IMR-90 (cell line): ENCODE measurements around the gene DDX21. TPM values are rescaled to one million over a fixed set of nuclear protein-coding genes. Genes with fewer than 3 reads are reported as not detected.

ENCODE experiments used
- ATAC-seq: fragments of 200-7000 bp; cut with Tn5 transposase; 2 replicates; pipeline ENCODE4 v1.9.1; 2020; ENCODE audit warnings: low read depth, mild to moderate bottlenecking, moderate library complexity
- BruUV-seq: library from RNA; stranded (reverse); fragments of 400-500 nt; replicated peaks from 2 replicates; lab custom pipeline; 2021; lab: Mats Ljungman, UMichigan
- CTCF ChIA-PET: fragments of 300-600 bp; formaldehyde crosslinking; extraction: SDS; loops from one replicate; lab custom pipeline; 2021; ENCODE audit warnings: antibody characterized with exemption; lab: Yijun Ruan, JAX
- POLR2A ChIA-PET: fragments of 300-600 bp; sonication (Branson Sonifier 250); formaldehyde crosslinking; loops from one replicate; lab custom pipeline; 2022; ENCODE audit warnings: antibody characterized with exemption; ENCODE audit not compliant: unreplicated experiment; lab: Charles Lee
- DNase-seq: peaks from one replicate; pipeline ENCODE4 v3.0.0; 2013
- H2AFZ ChIP-seq: replicated peaks from 2 replicates; pipeline ENCODE3; 2013; ENCODE audit warnings: low read length, mild to moderate bottlenecking; ENCODE audit not compliant: poor library complexity
- H2AK5ac ChIP-seq: 2 replicates; pipeline ENCODE4 v1.6.1; 2013; ENCODE audit warnings: low read depth, low read length, inconsistent platforms
- H2AK9ac ChIP-seq: replicated peaks from 2 replicates; pipeline ENCODE3; 2013; ENCODE audit warnings: mild to moderate bottlenecking, low read depth, low read length, moderate library complexity; ENCODE audit not compliant: poor library complexity
- H2BK120ac ChIP-seq: 2 replicates; pipeline ENCODE4 v1.6.1; 2013; ENCODE audit warnings: low read depth, low read length, inconsistent platforms
- H2BK15ac ChIP-seq: 3 replicates; pipeline ENCODE4 v1.6.1; 2013; ENCODE audit warnings: low read depth, low read length, inconsistent platforms
- H2BK20ac ChIP-seq: 2 replicates; pipeline ENCODE4 v1.6.1; 2013; ENCODE audit warnings: low read depth, mild to moderate bottlenecking, inconsistent platforms, low read length, moderate library complexity
- H2BK5ac ChIP-seq: 2 replicates; pipeline ENCODE4 v1.6.1; 2013; ENCODE audit warnings: mild to moderate bottlenecking, low read depth, low read length, inconsistent platforms; ENCODE audit not compliant: poor library complexity, severe bottlenecking
- H3K14ac ChIP-seq: replicated peaks from 2 replicates; pipeline ENCODE4 v1.6.1; 2013; ENCODE audit warnings: low read depth, low read length, inconsistent platforms
- H3K18ac ChIP-seq: 2 replicates; pipeline ENCODE4 v1.6.1; 2013; ENCODE audit warnings: low read depth, low read length, control low read depth
- H3K23ac ChIP-seq: 2 replicates; pipeline ENCODE4 v1.6.1; 2013; ENCODE audit warnings: low read depth, low read length, inconsistent platforms
- H3K27ac ChIP-seq: 2 replicates; pipeline ENCODE4 v1.5.1; 2013; ENCODE audit warnings: mild to moderate bottlenecking, control low read depth, low read length; ENCODE audit not compliant: insufficient read depth
- H3K27me3 ChIP-seq: 2 replicates; pipeline ENCODE4 v1.6.1; 2013; ENCODE audit warnings: low read length; ENCODE audit not compliant: control insufficient read depth, insufficient read depth
- H3K36me3 ChIP-seq: 2 replicates; pipeline ENCODE4 v1.6.1; 2013; ENCODE audit warnings: low read length, mixed read lengths; ENCODE audit not compliant: control insufficient read depth, insufficient read depth
- H3K4ac ChIP-seq: 2 replicates; pipeline ENCODE4 v1.6.1; 2013; ENCODE audit warnings: low read depth, low read length, inconsistent platforms
- H3K4me1 ChIP-seq: 2 replicates; pipeline ENCODE4 v1.6.1; 2013; ENCODE audit warnings: low read length, mixed read lengths; ENCODE audit not compliant: control insufficient read depth, insufficient read depth
- H3K4me2 ChIP-seq: 2 replicates; pipeline ENCODE4 v1.6.1; 2013; ENCODE audit warnings: low read depth, mild to moderate bottlenecking, control low read depth, low read length, moderate library complexity
- H3K4me3 ChIP-seq: 2 replicates; pipeline ENCODE4 v1.5.1; 2013; ENCODE audit warnings: low read depth, mild to moderate bottlenecking, control low read depth, low read length, moderate library complexity; ENCODE audit not compliant: insufficient read depth
- H3K56ac ChIP-seq: 2 replicates; pipeline ENCODE4 v1.6.1; 2013; ENCODE audit warnings: low read length, inconsistent platforms; ENCODE audit not compliant: insufficient read depth; ENCODE audit errors: extremely low read depth
- H3K79me1 ChIP-seq, 2 experiments: 2 replicates each; pipeline ENCODE4 v1.6.1; 2013; ENCODE audit warnings: low read length in 2 of 2, inconsistent platforms in 1 of 2, low read depth in 1 of 2
- H3K9ac ChIP-seq: 2 replicates; pipeline ENCODE4 v1.6.1; 2013; ENCODE audit warnings: low read depth, low read length, control low read depth
- H3K9me1 ChIP-seq: 2 replicates; pipeline ENCODE4 v1.6.1; 2013; ENCODE audit warnings: low read length, inconsistent platforms; ENCODE audit not compliant: insufficient read depth
- H3K9me3 ChIP-seq: 2 replicates; pipeline ENCODE4 v1.6.1; 2013; ENCODE audit warnings: low read length; ENCODE audit not compliant: control insufficient read depth, insufficient read depth
- H4K20me1 ChIP-seq: 2 replicates; pipeline ENCODE4 v1.6.1; 2013; ENCODE audit warnings: low read length, inconsistent platforms; ENCODE audit not compliant: insufficient read depth
- H4K5ac ChIP-seq: 2 replicates; pipeline ENCODE4 v1.6.1; 2013; ENCODE audit warnings: mild to moderate bottlenecking, low read depth, low read length, control low read depth
- H4K8ac ChIP-seq, 2 experiments: 2 replicates each; pipeline ENCODE4 v1.6.1; 2013; ENCODE audit warnings: low read depth in 2 of 2, low read length in 2 of 2, control low read depth in 1 of 2, inconsistent platforms in 1 of 2
- H4K91ac ChIP-seq: 2 replicates; pipeline ENCODE4 v1.6.1; 2013; ENCODE audit warnings: low read depth, low read length, inconsistent platforms; ENCODE audit not compliant: insufficient read depth
- CEBPB ChIP-seq: IDR thresholded peaks from 2 replicates; pipeline ENCODE4 v1.6.1; 2012; ENCODE audit warnings: low read depth, low read length, improper control_type of control experiment
- NFE2L2 ChIP-seq: fragments of 150-350 bp; IDR thresholded peaks from 2 replicates; pipeline ENCODE4 v1.6.1; 2016; ENCODE audit warnings: low read depth, mild to moderate bottlenecking, low read length
- RFX5 ChIP-seq: IDR thresholded peaks from 2 replicates; pipeline ENCODE4 v1.8.0; 2012; ENCODE audit warnings: low read depth, mild to moderate bottlenecking, low read length, moderate library complexity
- WGBS, 2 experiments: methylation state at CpG; one replicate each; pipeline versions ENCODE4 v1.1.5 to v1.1.7; 2013; ENCODE audit warnings: missing lambda C conversion rate in 2 of 2; ENCODE audit not compliant: insufficient read length in 1 of 2; ENCODE audit errors: extremely low coverage in 2 of 2; 5-methylcytosine and 5-hydroxymethylcytosine counted together
- dilution Hi-C: fragments of 300-500 bp; cut with HindIII; formaldehyde crosslinking; loops from one replicate; pipeline ENCODE4 v1.14.3; 2018; ENCODE audit warnings: low sequenced_read_pairs; ENCODE audit not compliant: unreplicated experiment
- in situ Hi-C: fragments of 300-500 bp; cut with MboI; formaldehyde crosslinking; loops from 3 replicates; pipeline ENCODE4 v1.14.3; 2019; ENCODE audit warnings: low sequenced_read_pairs, inconsistent platforms, mixed read lengths
- intact Hi-C: fragments of 100-400 bp; cut with micrococcal nuclease; formaldehyde crosslinking; loops from 2 replicates; pipeline ENCODE4 v1.10.0; 2022
- polyA plus RNA-seq, 3 experiments: library from polyadenylated mRNA; depleted of rRNA; stranded (reverse); fragments of >200 nt; gene quantifications; 2 replicates each; pipeline ENCODE4 v1.2.3, GENCODE V29; 2012; ENCODE audit warnings: low replicate concordance in 1 of 3
- total RNA-seq: library from RNA; depleted of rRNA; stranded (reverse); fragments of >200 nt; gene quantifications from 2 replicates; pipeline ENCODE4 v1.2.3, GENCODE V29; 2012
- TF ChIP-seq, protein P1 (sequence below): fragments of 150-350 bp; IDR thresholded peaks from 2 replicates; pipeline ENCODE4 v1.6.1; 2017; ENCODE audit warnings: mild to moderate bottlenecking, antibody characterized with exemption, low read length, low read depth
- TF ChIP-seq, protein P2 (sequence below): conservative IDR thresholded peaks from 2 replicates; pipeline ENCODE4 v1.5.1; 2012; ENCODE audit warnings: mild to moderate bottlenecking, low read depth, low read length, improper control_type of control experiment

The DDX21 gene
- total and polyA plus RNA-seq, 2 of the 4 experiments (the other 2 are of a cell fraction): 43.2 to 73.7 TPM

DNA sequence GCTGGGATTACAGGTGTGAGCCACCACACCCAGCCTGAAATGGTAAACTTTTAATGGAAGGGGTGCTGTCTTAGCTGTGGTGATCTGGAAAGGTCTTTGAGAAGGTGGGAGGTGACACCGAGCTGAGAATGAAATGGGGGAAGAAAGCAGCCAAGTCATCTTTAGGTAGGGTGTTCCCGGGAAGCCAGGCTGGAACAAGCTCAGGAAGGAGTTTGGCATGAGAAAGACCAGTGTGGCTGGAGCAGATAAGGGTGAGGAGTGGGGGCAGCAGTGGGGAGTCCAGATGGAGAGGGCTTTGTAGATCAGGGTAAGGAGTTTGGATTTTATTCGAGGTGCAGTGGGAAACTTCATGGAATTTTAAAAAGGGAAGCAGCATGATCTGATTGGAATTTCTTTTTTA, 62.6 kb downstream of the DDX21 start:
- Histone ChIP-seq H4K8ac (no peak overlapping the region), H4K20me1 (no peaks in the 10 kb centered on the region), H3K4me1 (no peaks in the 10 kb centered on the region), H4K91ac (no peak overlapping the region), H3K9ac (no peak overlapping the region), H3K27me3 (no peaks in the 10 kb centered on the region), H3K27ac (no peak overlapping the region), H3K9me1 (0 out of 2 replicates have a peak, but pooled peaks cover 5% of the 10 kb centered on the region), H2AK5ac (no peak overlapping the region), H2BK120ac (no peak overlapping the region), H3K56ac (no peak overlapping the region), H3K4ac (no peak overlapping the region), H2BK5ac (no peak overlapping the region), H3K79me1 (peaks cover 6 to 11% of the 10 kb centered on the region in 2 experiments; a peak in 1 of 4 replicates), H3K23ac (no peak overlapping the region), H2AFZ (no peak overlapping the region), H3K9me3 (no peaks in the 10 kb centered on the region), H2AK9ac (no peak overlapping the region), H3K4me3 (no peak overlapping the region), H2BK15ac (no peak overlapping the region), H4K5ac (no peak overlapping the region), H2BK20ac (no peak overlapping the region), H3K36me3 (peaks cover 14% of the 10 kb centered on the region), H3K4me2 (no peak overlapping the region), H3K14ac (no peak overlapping the region), H3K18ac (no peak overlapping the region)
- dilution Hi-C loops (loop anchor here (25.0 kb wide), 1 partner anchor 94 kb away; the partner anchor contains the start of gene VPS26A), in situ Hi-C loops (no loop called here), intact Hi-C loops (no loop called here)
- ATAC-seq (no peak), DNase-seq (no peak)
- BruUV-seq: no TSS peak
- TF ChIP-seq NFE2L2: no peak
- no peak for TF ChIP-seq CEBPB
- TF ChIP-seq, protein P1, sequence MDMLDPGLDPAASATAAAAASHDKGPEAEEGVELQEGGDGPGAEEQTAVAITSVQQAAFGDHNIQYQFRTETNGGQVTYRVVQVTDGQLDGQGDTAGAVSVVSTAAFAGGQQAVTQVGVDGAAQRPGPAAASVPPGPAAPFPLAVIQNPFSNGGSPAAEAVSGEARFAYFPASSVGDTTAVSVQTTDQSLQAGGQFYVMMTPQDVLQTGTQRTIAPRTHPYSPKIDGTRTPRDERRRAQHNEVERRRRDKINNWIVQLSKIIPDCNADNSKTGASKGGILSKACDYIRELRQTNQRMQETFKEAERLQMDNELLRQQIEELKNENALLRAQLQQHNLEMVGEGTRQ: no peak
- no peak for TF ChIP-seq RFX5
- TF ChIP-seq, protein P2, sequence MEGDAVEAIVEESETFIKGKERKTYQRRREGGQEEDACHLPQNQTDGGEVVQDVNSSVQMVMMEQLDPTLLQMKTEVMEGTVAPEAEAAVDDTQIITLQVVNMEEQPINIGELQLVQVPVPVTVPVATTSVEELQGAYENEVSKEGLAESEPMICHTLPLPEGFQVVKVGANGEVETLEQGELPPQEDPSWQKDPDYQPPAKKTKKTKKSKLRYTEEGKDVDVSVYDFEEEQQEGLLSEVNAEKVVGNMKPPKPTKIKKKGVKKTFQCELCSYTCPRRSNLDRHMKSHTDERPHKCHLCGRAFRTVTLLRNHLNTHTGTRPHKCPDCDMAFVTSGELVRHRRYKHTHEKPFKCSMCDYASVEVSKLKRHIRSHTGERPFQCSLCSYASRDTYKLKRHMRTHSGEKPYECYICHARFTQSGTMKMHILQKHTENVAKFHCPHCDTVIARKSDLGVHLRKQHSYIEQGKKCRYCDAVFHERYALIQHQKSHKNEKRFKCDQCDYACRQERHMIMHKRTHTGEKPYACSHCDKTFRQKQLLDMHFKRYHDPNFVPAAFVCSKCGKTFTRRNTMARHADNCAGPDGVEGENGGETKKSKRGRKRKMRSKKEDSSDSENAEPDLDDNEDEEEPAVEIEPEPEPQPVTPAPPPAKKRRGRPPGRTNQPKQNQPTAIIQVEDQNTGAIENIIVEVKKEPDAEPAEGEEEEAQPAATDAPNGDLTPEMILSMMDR: no peak
- ChIA-PET POLR2A (no interaction called here), CTCF (interaction anchor here (0.6 kb wide), 1 partner anchor 16 kb away, joined by 4 read pairs; no protein-coding TSS in a partner anchor)
- WGBS, 2 experiments: 94% methylated on average over 2 of the region's 3 CpGs; no CpG with 5 or more reads in 1 of the 2 experiments
